A673 (cell line): ENCODE results near the gene DSPP. TPM values are rescaled to one million over a fixed set of nuclear protein-coding genes. Genes with fewer than 3 reads are reported as not detected.

Experiments used
- BruUV-seq: library from RNA; stranded (reverse); fragments of 400-500 nt; replicated peaks from 2 replicates; lab custom pipeline; 2021; lab: Mats Ljungman, UMichigan
- CTCF ChIA-PET: fragments of 300-600 bp; sonication (Branson Sonifier 250); formaldehyde crosslinking; loops from one replicate; lab custom pipeline; 2022; ENCODE audit warnings: antibody characterized with exemption; lab: Charles Lee
- POLR2A ChIA-PET: fragments of 300-600 bp; sonication (Branson Sonifier 250); formaldehyde crosslinking; loops from one replicate; lab custom pipeline; 2022; ENCODE audit warnings: antibody characterized with exemption; ENCODE audit not compliant: low non-redundant PET; lab: Charles Lee
- DNase-seq: peaks from one replicate; pipeline ENCODE4 v3.0.0-alpha.2; 2015; ENCODE audit warnings: low spot score
- H3K27ac ChIP-seq: fragments of 200-600 bp; sonication (generic); 2 replicates; pipeline ENCODE4 v1.5.1; 2016; ENCODE audit warnings: mixed run types, low read depth, mild to moderate bottlenecking, mixed read lengths, antibody characterized with exemption, low read length; ENCODE audit not compliant: poor library complexity, severe bottlenecking
- H3K27me3 ChIP-seq: fragments of 200-600 bp; sonication (generic); replicated peaks from 2 replicates; pipeline ENCODE4 v1.6.1; 2017; ENCODE audit warnings: mixed run types, low read depth, mild to moderate bottlenecking, mixed read lengths, antibody characterized with exemption, low read length; ENCODE audit not compliant: insufficient read depth, poor library complexity
- H3K36me3 ChIP-seq: fragments of 200-600 bp; sonication (generic); 2 replicates; pipeline ENCODE4 v1.6.1; 2016; ENCODE audit warnings: mixed run types, mild to moderate bottlenecking, mixed read lengths, antibody characterized with exemption, low read length; ENCODE audit not compliant: insufficient read depth, poor library complexity, severe bottlenecking
- H3K4me1 ChIP-seq: fragments of 200-600 bp; sonication (generic); 2 replicates; pipeline ENCODE4 v1.6.1; 2017; ENCODE audit warnings: mixed run types, mild to moderate bottlenecking, mixed read lengths, antibody characterized with exemption, low read length; ENCODE audit not compliant: insufficient read depth, poor library complexity, severe bottlenecking
- H3K4me3 ChIP-seq: fragments of 200-600 bp; sonication (generic); 2 replicates; pipeline ENCODE4 v1.5.1; 2016; ENCODE audit warnings: low read depth, mixed run types, mild to moderate bottlenecking, mixed read lengths, low read length; ENCODE audit not compliant: poor library complexity, severe bottlenecking
- H3K9me3 ChIP-seq: fragments of 200-600 bp; sonication (generic); 2 replicates; pipeline ENCODE4 v1.6.1; 2016; ENCODE audit warnings: mixed run types, low read depth, mild to moderate bottlenecking, mixed read lengths, antibody characterized with exemption, low read length; ENCODE audit not compliant: poor library complexity, severe bottlenecking
- CTCF ChIP-seq: fragments of 300-800, 200-600 bp; sonication (generic); conservative IDR thresholded peaks from 2 replicates; pipeline ENCODE4 v1.5.1; 2017; ENCODE audit warnings: low read depth, mild to moderate bottlenecking, antibody characterized with exemption, low read length, moderate library complexity, mixed read lengths
- EZH2 ChIP-seq: fragments of 200-600 bp; sonication (generic); IDR thresholded peaks from 2 replicates; pipeline ENCODE4 v1.6.1; 2017; ENCODE audit warnings: borderline replicate concordance, low read depth, mild to moderate bottlenecking, mixed read lengths, antibody characterized with exemption, low read length; ENCODE audit not compliant: poor library complexity, severe bottlenecking
- intact Hi-C: fragments of 100-400 bp; cut with micrococcal nuclease; formaldehyde crosslinking; loops from one replicate; pipeline ENCODE4 v1.10.0; 2022; ENCODE audit not compliant: unreplicated experiment
- total RNA-seq: library from RNA; stranded (reverse); gene quantifications from 2 replicates; pipeline ENCODE4 v1.2.3, GENCODE V29; 2021

Gene DSPP
- total RNA-seq, 1 experiment from 2014 or later = not detected

- BruUV-seq = no TSS peak
- ChIA-PET POLR2A (no interaction called here), CTCF (no interaction called here)
- no peaks in the 10 kb centered on the region for H3K36me3 ChIP-seq
- peak; percentile 55 for DNase-seq
- intact Hi-C loops = no loop called here
- H3K4me3 ChIP-seq = no peak overlapping the region
- H3K9me3 ChIP-seq = no peaks in the 10 kb centered on the region
- no peaks in the 10 kb centered on the region for H3K27me3 ChIP-seq
- peaks cover 9% of the 10 kb centered on the region for H3K4me1 ChIP-seq
- TF ChIP-seq EZH2 (no peak), CTCF (no peak)
- no peak overlapping the region for H3K27ac ChIP-seq
Observed at GRCh38 chr4:87633243-87633642, 24.9 kb downstream of the DSPP start.

GRCh38 chr4:87644286-87644685, 36.0 kb downstream of the DSPP start:
- Histone ChIP-seq H3K4me3 (no peak overlapping the region), H3K4me1 (no peaks in the 10 kb centered on the region), H3K36me3 (no peaks in the 10 kb centered on the region), H3K27ac (no peak overlapping the region), H3K9me3 (no peaks in the 10 kb centered on the region), H3K27me3 (no peaks in the 10 kb centered on the region)
- BruUV-seq = no TSS peak
- DNase-seq = no peak
- ChIA-PET POLR2A (no interaction called here), CTCF (no interaction called here)
- TF ChIP-seq CTCF (0 out of 2 replicates have a peak, but pooled peaks have one; percentile 13), EZH2 (no peak)
- intact Hi-C loops = no loop called here

- TF ChIP-seq EZH2 (no peak), CTCF (no peak)
- POLR2A ChIA-PET = no interaction called here
- Histone ChIP-seq H3K36me3 (no peaks in the 10 kb centered on the region), H3K4me1 (no peaks in the 10 kb centered on the region), H3K27ac (no peak within 1 kb of the TSS), H3K27me3 (no peaks in the 10 kb centered on the region), H3K4me3 (no peak within 1 kb of the TSS), H3K9me3 (no peaks in the 10 kb centered on the region)
- CTCF ChIA-PET = no interaction called here
- intact Hi-C loops = no loop called here
- BruUV-seq = no TSS peak
- DNase-seq = no peak
Observed at GRCh38 chr4:87649980-87650379, 41.7 kb downstream of the DSPP start, which contains the start of gene DMP1. Gene DMP1 (plus strand): TSS chr4:87650280. CDS start chr4:87656493, 6,213 bp downstream.
